ENCODE results near the gene BTN2A1.
"Not testable (repeated sequence)": the region's sequence is repeated elsewhere in the genome, so short reads cannot be mapped to it uniquely, and the experiment has no call there.

The BTN2A1 gene

DNA sequence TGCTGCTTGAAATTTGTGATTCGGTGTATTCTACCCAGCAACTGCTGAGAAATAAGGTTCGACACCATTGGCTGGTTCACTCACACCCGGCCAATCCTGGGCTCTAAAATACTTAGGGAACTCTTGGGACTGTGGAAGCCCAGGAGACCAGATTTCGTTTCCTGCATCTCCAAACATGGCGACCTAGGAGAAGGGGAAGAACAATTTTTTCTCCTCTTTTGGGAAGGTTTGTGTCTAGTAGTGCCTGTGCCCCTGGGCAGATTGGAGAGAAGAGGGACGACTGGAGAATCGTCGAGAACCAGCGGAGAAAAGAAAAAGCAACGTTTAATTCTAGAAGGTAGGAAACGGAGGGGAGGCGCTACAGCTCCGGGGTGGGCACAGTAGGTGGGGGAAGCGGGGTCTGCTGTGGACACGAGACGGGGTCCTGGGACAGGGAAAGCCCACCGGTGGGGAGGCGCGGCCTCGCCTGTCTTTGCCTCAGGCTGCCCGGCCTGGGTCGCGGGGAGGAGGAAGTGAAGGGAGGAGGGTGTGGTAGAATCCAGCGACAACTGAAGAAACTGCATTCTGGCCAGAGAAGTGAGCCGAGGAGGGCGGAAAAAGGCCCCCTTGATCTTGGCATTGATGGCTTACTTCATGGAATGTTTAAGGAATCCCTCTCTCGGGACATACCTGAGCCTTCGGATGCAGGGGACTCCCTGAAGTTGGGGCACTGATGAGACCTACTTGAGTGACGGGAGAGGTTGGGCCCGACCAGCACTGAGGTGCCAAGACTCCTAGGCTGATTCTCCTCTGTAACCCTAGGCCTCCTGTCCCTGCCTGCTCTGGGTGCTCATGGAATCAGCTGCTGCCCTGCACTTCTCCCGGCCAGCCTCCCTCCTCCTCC is at the start of gene BTN2A1:
Gene BTN2A1 (plus strand): TSS at position 150 of the 883 bp plus-strand sequence. CDS start 682 bp downstream, at position 832.
- peak; percentile 40 for DNase-seq (ENCODE audit: low read depth)

- no peak for DNase-seq (ENCODE audit: low read depth)
These were observed 48.7 kb upstream of the BTN2A1 start for GRCh38 chr6:26408828-26409730.

GRCh38 chr6:26411751-26412150 is 46.0 kb upstream of the BTN2A1 start:
- DNase-seq (ENCODE audit: low read depth), result no peak

DNA sequence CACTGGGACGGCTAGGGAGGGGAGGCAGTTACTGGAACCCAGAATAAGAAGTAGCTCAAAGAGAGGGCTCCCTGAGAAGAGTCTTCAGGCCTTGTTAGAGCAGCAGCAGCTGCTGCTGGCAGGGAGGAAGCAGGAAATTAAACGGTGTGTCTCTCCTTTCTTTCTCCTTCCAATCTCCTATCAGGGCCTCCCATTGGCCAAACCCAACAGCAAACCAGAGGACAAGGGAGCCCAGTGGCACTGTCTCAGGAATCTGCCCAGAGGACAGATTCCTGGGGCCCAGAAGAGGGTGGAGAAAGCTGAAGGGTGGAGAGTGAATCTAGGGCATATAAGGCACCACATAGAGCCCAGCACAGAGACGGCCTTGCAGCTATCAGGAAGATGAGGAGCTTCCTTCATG is 45.5 kb upstream of the BTN2A1 start:
- DNase-seq (ENCODE audit: low read depth), result no peak

GRCh38 chr6:26412954-26413353 is 44.8 kb upstream of the BTN2A1 start:
- no peak for DNase-seq (ENCODE audit: low read depth)

GRCh38 chr6:26414281-26414680 is 43.5 kb upstream of the BTN2A1 start:
- DNase-seq (ENCODE audit: low read depth), result no peak

GRCh38 chr6:26415036-26415614 is 42.6 kb upstream of the BTN2A1 start:
- DNase-seq (ENCODE audit: low read depth), result no peak

- DNase-seq (ENCODE audit: low read depth), result no peak
These were observed 42.0 kb upstream of the BTN2A1 start for GRCh38 chr6:26415791-26416190.

DNA sequence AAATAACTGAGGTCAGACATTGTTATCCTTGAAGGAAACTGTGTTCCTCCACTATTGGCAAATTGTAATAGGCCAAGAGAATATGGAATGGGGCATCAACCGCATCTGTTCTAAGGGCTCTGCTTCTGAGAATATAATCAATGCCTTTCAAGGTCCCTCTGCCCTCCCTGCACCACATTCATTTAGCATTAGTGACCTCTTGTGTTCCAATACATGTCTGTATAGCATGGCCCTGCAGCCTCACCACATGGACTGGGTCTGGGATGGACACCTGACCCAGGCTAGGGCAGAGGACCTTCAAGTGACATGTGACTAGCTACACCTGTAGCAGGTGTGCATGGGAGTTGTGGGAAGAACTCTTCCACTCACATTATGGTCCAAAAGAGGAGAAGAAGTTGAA is 41.5 kb upstream of the BTN2A1 start:
- DNase-seq (ENCODE audit: low read depth), result no peak

DNA sequence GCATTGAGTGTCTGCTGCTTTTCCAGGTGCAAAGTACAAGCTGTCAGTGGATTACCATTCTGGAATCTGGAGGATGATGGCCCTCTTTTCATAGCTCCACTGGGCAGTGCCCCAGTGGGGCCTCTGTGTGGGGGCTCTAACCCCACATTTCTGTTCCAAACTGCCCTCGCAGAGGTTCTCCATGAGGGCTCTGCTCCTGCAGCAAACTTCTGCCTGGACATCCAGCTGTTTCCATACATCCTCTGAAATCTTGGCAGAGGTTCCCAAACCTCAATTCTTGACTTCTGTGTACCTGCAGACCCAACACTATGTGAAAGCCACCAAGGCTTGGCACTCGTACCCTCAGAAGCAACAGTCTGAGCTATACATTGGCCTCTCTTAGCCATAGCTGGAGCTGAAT is 39.7 kb upstream of the BTN2A1 start:
- DNase-seq (ENCODE audit: low read depth), result not testable (repeated sequence)

GRCh38 chr6:26418795-26419194 is 39.0 kb upstream of the BTN2A1 start:
- DNase-seq (ENCODE audit: low read depth), result not testable (repeated sequence)

DNA sequence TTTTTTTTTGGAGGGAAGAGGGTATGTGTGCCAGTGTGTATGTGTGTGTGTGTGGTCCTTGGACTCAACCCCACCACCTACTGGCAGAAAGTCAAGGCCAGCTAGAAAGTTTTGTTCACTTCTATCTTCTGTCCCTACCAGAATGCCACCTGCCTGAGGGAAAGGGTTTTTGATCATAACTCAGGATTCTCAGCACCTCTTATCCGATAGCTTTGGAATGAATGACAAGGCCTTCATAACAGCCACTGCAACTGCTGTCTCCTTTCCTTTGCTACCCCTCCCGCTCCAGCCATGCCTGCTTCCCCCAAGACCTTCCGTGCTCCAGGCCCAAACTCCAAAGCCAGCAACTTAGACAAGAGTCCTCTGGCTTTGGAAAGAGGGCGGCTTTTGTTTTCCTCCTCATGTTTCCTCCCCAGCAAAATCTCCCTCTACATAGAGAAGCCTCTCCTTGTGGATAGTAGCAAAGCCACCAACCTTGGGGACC is 37.0 kb upstream of the BTN2A1 start:
- DNase-seq (ENCODE audit: low read depth), result no peak

- DNase-seq (ENCODE audit: low read depth), result peak; percentile 12
These were observed 36.3 kb upstream of the BTN2A1 start for GRCh38 chr6:26421259-26422144.

- no peak for DNase-seq (ENCODE audit: low read depth)
These were observed 35.4 kb upstream of the BTN2A1 start for GRCh38 chr6:26422329-26422728.

DNA sequence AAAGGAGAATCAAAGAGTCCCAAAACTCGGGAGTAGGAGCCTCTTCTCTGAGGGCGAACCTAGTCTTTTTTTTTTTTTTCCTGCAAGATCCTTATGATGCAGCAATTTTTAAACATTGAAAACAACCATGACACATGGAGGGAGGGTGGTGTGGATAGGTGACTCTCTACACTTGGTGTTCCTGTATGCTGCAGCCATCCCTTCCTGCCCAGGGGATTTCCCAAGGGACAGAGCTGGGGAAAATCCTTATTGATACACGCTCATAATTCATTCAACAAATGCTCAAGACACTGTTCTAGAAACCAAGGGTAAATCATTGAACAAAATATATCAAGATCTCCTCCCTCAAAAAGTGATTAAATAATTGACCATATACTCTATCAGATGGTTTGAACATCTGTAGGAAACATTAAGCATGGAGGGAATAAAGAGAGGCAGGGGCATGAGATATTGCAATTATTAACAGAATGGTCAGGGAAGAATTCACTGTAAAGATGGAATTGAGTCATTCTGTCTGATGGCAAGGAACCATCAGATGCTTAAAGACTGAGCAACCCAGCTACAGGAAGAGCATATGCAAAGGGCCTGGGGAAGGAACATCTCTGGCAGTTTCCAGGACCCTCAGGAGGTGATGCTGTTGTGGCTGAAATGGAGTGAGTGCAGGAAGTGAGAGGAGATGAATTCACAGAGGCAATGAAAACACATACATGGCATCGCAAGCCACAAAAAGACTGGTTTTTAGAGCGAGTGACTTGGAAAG is 30.9 kb upstream of the BTN2A1 start:
- DNase-seq (ENCODE audit: low read depth), result no peak

GRCh38 chr6:26427451-26427809 is 30.3 kb upstream of the BTN2A1 start:
- no peak for DNase-seq (ENCODE audit: low read depth)

GRCh38 chr6:26428206-26428605 is 29.5 kb upstream of the BTN2A1 start:
- no peak for DNase-seq (ENCODE audit: low read depth)

DNA sequence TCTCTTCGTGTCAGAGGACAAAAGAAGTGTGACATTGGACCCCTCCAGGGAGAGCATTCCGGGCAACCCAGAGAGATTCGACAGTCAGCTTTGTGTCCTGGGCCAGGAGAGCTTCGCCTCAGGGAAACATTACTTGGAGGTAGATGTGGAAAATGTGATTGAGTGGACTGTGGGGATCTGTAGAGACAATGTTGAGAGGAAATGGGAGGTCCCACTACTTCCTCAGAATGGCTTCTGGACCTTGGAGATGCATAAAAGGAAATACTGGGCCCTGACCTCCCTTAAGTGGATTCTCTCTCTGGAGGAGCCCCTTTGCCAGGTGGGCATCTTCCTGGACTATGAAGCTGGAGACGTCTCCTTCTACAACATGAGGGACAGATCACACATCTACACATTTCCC is 27.0 kb upstream of the BTN2A1 start:
- no peak for DNase-seq (ENCODE audit: low read depth)

DNA sequence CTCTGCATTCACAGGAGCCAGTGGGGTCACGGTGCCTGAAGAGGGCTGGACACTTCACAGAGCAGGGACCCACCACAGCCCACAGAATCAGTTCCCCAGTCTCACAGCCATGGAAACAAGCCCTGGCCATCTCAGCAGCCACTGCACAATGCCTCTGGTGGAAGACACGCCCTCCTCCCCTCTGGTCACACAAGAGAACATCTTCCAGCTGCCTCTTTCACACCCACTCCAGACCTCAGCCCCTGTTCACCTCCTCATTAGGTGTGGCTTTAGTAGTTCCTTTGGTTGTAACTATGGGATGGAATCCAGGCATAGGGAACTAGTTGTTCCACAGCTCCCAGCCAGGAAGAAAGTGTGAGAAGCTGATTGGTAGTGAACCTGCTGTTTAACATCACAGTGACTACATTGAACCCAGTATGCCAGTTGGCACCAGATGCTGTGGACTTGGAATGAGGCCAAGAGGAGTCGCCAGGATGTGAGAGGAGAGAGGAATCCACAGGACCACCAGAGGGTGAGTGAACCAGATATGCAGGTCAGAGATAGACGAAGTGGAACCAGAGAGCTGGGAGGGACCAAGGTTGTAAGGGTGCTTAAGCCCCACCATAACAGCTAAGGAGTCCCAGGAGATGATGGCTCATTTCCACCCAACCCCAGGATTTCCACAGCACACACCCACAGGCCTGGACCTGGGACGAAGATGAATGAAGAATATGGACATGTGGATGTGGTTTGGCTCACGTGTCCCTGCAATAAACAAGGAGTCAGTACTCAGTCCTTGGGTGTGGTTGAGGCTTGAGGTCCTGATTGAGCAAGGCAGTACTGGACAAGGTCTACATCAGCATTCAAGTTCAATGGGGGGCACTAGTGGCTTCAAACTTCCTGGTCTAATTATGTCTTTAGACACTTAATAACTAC is 26.2 kb upstream of the BTN2A1 start:
- DNase-seq (ENCODE audit: low read depth), result no peak
